NCI-H748 treated with DMSO at 0.1 percent for 48 hours (cell line): ENCODE results near the gene OMP.

ENCODE experiments used
- DNase-seq: peaks from one replicate; lab custom pipeline; 2025; lab: John Stamatoyannopoulos, UW

OMP gene

GRCh38 chr11:77104727-77105126 is 2.1 kb downstream of the OMP start:
- no peak for DNase-seq

DNA sequence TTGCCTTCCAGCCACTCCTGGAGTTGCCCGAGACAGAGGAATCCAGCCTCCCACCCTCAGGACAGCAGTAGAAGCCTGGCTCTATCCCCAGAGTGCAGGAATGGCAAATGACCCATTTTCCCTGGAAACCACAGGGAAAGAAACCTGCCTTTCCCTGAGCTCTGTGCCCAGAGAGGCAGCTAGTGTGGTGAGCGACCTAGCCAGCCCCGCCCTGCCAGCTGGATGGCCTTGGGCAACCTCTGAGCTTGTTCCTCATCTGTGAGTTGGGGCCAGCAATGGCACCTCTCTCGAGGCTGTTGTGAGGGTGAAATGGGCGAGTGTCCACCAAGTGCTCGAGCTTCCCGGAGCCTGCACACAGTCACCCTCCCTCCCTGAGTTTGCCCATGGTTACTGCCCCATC is 3.7 kb downstream of the OMP start:
- DNase-seq: no peak

DNA sequence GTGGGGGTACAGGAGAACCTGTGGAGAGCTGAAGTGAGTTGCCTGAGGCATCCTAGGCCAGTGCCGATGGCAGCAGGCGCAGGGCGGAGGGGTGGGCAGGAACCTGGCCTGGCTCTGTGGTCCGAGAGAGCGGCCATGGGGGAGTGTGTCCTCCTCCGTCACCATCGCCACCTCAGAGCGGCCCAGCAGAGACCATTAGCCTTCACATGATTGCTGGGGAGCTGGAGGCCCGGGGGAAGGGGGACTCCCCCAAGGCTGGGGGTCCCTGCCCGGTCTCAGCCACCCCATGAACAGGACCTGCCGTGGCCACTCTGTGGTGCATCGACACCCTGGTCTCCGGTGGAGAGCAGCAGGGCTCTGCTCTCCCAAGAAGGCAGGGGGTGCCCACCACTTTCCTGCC is 4.1 kb downstream of the OMP start:
- no peak for DNase-seq

GRCh38 chr11:77107950-77108349 is 5.3 kb downstream of the OMP start:
- no peak for DNase-seq

DNA sequence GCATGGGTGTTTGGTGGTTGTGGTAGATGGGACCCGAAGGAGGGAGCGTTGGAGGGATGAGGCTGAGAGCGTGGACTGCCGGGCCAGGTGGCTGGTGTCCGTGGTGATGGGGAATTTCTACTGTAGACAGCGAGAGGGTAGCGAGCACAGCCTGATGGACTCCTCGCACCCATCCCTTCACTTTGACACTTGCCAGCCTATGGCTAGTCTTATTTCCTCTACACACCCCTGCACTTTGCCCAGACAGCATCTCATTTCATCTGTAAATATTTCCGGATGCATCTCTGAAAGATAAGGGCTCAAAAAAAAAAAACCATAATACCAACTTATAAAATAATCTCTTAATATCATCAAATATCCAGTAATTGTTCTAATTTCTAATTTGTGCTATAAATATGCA is 5.8 kb downstream of the OMP start:
- no peak for DNase-seq

- DNase-seq: no peak
Observed at GRCh38 chr11:77109236-77110019, 6.8 kb downstream of the OMP start.

DNA sequence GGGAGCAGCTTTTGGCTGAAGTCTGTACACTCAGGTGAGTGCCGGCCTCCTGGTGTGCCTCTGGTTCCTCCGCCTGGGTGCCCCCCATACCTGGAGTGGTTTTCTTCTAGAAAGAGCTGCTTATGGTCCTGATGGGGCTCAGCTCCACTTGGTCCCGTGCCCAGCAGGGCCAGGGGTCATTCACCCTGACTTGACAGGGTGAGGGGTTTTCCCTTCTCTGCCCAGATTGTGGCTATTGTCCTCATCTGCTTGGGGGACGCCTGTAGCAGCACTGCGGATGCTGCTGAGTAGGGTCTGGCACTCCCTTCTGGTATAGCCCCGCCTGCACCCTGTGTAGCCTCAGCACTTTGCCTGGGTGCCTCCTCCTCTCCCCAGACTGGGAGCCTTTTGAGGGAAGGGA is 8.2 kb downstream of the OMP start:
- no peak for DNase-seq

DNA sequence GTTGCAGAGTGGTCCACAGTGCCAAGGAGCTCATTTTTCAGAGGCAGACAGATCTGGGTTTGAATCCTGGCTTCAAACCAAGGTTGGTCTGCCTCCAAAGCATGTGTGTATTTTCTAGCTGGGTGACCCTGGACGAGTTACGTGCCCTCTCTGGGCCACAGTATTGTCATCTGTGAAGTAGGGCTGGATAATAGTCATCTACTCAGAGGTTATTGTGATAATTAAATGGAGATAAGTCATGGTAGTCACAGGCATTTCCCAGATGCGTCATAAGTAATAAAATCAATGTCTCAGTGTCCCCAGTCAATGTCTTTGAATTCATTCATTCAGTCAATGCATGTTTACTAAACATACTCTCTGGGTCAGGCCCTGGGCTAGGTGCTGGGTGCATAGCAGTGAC is 8.6 kb downstream of the OMP start:
- DNase-seq: no peak

DNA sequence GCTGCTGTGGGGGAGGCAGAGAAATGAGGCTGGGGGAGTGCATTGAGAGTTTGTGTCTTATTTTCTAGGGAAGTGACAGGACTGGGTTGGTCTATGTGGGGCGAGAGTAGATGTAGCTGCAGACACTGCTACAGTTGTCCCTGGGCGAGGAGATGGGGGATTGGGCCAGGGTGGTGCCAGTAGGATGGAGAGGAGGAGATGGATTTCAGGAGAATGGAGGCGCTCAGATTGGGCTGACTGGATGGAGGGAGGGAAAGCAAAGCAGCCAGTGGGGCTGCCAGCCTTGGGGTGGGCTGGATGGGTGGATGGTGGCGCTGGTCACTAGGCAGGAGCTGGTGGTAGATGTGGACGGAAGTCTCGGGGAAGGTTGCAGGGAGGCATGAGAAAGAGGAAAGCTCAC is 9.3 kb downstream of the OMP start:
- DNase-seq: no peak

- no peak for DNase-seq
Observed at GRCh38 chr11:77112641-77113381, 10.2 kb downstream of the OMP start.

DNA sequence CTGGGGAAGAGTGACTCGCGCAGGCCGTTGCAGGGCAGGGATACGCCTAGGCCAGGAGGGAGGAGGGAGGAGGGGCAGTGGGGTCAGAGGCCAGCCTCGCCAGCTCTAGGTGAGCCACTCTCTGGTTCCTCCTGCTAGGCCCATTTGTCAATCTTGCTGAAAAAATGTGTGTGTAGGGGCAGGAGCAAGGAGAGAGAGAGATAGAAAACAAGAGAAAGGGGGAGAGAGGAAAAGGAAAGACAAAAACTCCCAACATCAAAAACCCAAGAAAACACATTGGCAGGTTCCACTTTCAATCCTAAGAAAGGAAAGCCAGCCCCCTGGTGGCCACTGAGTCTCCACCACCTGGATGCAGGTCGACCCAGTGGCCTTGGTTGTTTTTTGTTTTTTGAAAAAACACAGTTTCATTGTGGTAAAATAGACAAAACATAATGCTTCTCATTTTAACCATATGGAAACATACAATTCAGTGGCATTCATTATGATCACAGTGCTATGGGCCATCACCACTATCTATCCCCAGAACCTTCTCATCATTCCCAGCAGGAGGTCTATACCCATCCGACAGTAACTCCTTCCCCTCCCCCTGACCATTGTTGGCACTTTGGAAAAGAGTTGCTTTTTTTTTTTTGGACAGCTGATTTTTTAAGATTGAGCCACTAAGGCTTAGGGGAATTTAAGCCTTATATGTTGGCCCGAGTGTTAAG is 10.9 kb downstream of the OMP start:
- no peak for DNase-seq

DNA sequence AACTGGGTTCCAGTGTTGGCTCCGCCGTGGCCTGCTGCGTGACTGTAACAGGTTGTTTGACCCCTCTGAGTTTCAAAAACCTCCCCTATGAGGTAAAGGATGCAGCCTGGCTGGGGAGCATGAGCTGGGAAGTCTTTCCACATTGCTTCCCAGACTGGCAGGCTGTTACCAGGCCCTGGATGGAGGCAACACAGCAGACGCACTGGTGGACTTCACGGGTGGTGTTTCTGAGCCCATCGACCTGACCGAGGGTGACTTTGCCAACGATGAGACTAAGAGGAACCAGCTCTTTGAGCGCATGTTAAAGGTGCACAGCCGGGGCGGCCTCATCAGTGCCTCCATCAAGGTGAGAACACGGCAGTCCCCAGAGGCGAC is 11.4 kb downstream of the OMP start:
- no peak for DNase-seq

DNA sequence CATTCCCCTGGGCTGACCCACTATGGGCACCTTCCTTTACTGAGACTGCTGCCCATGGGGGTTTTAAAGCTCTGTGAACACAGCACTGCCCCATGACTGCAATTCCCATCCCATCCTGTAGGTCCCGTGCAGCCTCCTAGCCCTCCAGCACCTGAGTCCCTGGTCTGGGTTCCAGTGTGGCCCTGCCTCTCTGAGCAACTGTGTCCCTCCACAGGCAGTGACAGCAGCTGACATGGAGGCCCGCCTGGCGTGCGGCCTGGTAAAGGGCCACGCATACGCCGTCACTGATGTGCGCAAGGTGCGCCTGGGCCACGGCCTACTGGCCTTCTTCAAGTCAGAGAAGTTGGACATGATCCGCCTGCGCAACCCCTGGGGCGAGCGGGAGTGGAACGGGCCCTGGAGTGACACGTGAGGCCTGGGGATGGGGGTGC is 12.6 kb downstream of the OMP start:
- no peak for DNase-seq

GRCh38 chr11:77115956-77116355 is 13.3 kb downstream of the OMP start:
- DNase-seq: no peak

DNA sequence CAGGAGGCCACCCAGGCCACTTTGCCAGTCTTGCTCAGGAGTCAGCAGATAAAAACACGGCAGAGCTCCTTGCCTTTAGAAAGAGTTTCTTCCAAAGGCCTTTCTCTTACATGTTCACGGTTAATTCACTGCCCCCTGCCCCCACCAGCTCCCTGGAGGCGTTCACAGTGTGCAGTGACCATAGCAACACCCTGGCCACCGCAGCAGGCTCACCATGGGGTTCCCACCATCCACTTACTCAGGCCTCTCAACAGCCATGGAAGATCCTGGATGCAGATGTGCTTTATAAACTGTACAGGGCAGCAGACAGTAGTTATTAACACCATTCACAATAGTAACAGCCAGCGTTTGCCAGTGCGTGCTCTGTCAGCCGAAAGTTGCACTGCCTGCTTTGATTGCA is 14.9 kb downstream of the OMP start:
- DNase-seq: no peak

DNA sequence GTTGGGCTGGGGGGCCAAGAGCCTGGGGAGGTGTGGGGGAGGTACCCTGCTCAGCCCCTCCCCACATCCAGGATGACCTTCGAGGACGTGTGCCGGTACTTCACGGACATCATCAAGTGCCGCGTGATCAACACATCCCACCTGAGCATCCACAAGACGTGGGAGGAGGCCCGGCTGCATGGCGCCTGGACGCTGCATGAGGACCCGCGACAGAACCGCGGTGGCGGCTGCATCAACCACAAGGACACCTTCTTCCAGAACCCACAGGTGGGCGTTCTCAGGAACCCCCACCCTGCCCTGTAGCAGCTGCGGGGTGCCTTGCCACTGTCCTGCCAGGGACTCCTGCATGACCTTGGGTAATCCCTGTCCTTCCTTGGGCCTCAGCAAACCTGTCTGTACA is 15.4 kb downstream of the OMP start:
- no peak for DNase-seq

GRCh38 chr11:77118971-77119370 is 16.3 kb downstream of the OMP start:
- DNase-seq: no peak

- no peak for DNase-seq
Observed at GRCh38 chr11:77119531-77119936, 16.9 kb downstream of the OMP start.

DNA sequence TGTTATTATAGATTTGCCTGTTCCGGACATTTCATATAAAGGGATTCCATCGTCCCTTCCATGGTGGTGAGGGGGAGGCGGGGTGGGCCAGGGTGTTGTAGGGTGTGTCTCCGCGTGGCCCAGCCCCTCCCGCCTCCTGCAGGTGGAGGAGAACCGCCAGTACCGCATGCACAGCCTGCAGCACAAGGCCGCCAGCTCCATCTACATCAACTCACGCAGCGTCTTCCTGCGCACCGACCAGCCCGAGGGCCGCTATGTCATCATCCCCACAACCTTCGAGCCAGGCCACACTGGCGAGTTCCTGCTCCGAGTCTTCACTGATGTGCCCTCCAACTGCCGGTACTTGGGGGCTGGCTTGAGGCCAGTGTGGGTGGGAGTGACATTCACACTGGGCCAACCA is 17.9 kb downstream of the OMP start:
- DNase-seq: no peak

DNA sequence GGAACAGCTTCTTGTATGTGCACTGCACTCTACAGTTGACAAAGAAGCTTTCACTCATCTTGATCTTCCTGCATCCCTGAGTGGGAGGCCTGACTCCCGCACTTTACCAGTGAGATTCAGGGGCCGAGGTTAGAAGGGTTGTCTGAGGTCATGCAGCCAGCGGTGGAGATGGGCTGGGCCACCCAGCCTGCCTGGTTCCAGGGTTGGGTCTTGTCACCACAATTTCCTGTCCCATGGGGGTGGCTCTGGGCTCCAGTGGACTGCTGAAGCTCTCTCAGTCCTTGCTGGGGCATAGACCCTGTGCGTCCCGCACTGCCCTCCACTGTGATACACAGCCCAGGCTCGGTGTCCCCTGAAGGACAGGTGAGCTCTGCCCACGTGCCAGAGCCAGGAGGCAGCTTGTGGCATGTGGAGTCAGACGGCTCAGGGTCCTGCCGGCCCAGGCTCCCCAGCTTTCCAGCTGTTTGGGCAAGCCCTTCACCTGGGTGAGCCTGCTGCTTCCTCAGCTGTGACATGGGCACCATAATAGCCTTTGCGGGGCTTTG is 18.5 kb downstream of the OMP start:
- DNase-seq: no peak

GRCh38 chr11:77121876-77122575 is 19.4 kb downstream of the OMP start:
- DNase-seq: no peak

GRCh38 chr11:77122576-77123212 is 20.1 kb downstream of the OMP start:
- DNase-seq: no peak
